Liver (tissue), 3 donors: ENCODE measurements around the gene WNK4.

Experiments used
- ATF3 ChIP-seq: IDR thresholded peaks from 2 replicates; pipeline ENCODE4 v1.6.1; 2016; ENCODE audit warnings: antibody characterized with exemption
- CTCF ChIP-seq: fragments of 150-350 bp; IDR thresholded peaks from 2 replicates; pipeline ENCODE4 v1.5.1; 2017; ENCODE audit warnings: improper control_type of control experiment, low read depth, low read length; ENCODE audit not compliant: missing input control
- HNF4A ChIP-seq, 2 donors: conservative IDR thresholded peaks; 2 replicates each; pipeline ENCODE4 v1.6.1; 2016; ENCODE audit warnings: antibody characterized with exemption in 2 of 2, mild to moderate bottlenecking in 2 of 2
- MAX ChIP-seq: IDR thresholded peaks from 2 replicates; pipeline ENCODE4 v1.6.1; 2016; ENCODE audit warnings: antibody characterized with exemption
- donor health status: healthy.
- donor health status: healthy.

GRCh38 chr17:42740699-42741098, 39.7 kb upstream of the WNK4 start:
- TF ChIP-seq HNF4A (conservative IDR thresholded peaks at IDR 0.05) (no peak), CTCF (no peak), MAX (no peak), ATF3 (no peak)
